NCI-H1417 (cell line): ENCODE results near the gene TFPI2.
A peak's percentile ranks its signal among the peaks of the same experiment; 100 is the strongest.

Experiments used
- DNase-seq, 3 experiments: peaks; one replicate each; lab custom pipeline; 2025; lab: John Stamatoyannopoulos, UW

TFPI2 gene

DNA sequence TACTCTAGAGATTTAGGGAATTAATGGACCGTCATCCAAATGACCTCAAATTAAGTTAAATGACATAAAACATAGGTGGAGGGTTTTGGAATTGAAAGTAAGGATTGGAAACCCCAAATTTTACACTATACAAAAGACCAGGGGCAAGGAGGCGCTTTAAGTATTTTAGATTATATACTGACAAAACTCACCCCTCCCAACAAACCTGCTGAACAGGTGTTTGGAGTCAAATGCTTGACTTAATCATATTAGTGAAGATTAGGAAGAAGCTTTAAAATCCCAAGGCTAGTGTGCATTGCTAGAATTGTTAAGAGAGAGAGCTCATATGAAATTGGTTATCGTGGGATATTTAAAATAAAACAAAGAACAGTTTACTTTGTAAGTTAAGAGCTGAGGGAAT lies 15.7 kb upstream of the TFPI2 start, which contains the start of gene GNGT1:
Gene GNGT1 (plus strand): TSS at position 301 of the 400 bp plus-strand sequence. CDS start 180 bp downstream, outside the sequence.
- DNase-seq = no peak

DNA sequence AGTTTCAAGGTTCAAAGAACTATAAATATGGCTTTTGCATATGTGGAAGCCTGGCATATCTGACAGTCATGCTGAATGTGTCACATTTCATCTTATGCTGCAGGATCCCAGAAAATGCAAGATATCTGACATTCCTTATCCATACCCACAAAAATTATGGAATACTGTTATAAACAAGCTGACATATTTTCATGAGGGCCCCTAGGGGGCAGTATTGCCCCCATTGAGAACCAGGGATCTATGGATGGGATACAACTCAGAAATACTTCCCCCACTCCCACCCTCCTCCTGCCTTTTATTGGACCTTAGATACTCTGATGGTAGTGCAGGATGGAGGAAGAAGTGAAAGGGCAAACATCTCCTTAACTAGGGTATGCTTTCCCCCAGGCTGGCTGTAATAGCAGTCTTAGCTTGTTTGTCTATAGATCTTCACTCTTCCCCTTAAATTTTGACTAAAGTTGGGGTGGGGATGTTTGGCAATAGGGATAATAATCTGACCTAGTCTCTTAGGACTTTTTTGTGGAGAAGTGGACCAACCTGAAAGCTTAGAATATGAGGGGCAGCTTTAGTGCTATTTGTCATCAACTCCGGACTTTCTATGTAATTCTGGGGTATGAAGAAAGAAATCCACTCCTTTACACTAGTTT lies 12.3 kb upstream of the TFPI2 start:
- peak; percentile 11 to 66 (median 18) for DNase-seq

DNA sequence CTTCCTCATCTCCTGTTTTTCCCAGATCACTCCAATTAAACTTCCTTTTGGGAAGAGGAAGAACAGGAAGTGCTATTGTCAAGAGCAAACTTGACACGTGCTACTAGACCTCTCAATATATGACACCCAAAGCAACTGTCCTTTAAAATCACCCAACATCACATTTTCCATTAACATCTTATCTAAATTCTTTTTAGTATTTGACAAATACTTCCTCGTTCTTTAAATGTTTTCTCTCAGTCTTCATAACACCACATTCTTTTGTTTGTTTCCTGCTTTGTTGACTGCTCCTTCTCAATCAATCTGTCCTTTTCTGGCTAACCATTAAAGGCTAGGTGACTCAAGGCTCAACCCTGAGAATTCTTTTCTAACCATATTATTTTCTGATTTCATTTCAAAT lies 7.1 kb upstream of the TFPI2 start:
- no peak for DNase-seq

- DNase-seq = no peak
Observed at GRCh38 chr7:93895859-93896600, 5.5 kb upstream of the TFPI2 start.

DNA sequence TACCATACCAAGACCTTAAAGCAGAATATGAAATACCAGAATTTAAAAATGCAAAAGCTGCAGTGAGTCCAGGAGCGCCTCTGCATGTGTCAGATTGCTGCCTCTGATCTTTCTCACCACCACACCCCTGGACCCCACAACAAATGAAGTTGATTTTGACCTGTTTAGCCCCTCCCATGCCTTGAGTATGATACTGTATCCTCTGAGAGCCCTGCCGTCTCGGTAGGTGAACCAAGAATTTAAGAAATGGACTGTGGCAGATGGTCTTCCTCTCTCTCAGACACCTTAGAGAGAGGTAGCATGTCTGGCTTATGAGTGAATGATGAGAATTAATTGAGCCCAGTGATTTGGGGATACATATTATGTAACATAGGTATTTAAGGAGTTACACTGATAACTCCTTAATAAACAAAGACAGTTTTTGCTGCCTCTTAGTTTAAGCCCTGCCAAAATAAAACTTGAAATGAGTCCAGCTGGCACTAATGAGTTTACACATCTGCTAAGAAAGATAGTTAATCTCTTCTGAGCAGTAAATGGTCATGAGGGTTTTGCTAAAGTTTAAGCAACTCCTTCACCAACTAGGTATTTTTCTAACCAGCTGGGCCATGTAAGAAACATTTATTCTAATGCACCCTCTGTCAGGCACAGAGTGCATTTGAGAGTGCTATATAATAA lies 4.5 kb upstream of the TFPI2 start:
- DNase-seq = no peak

- no peak for DNase-seq
Observed at GRCh38 chr7:93894426-93894825, 3.9 kb upstream of the TFPI2 start.

DNA sequence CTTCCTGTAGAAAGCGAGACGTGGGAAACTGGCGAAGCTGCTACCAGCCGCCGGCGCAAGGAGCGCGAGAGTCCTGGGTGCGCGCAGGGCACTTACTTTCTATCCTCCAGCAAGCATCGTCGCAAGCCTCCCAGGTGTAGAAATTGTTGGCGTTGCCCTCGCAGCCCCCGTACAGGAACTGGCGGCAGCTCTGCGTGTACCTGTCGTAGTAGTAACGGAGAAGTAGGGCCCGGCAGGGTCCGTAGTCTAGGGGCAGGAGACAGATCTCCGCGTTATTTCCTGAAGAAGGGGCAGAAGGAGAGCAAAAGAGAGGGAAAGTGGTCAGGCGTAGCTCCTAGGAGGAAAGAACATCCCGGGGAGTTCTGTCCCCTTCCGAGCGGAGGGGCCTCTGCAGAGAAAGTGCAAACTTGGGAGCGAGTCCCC lies 501 bp downstream of the TFPI2 start:
- DNase-seq = peak in 2 of 3 experiments; percentile 34 to 43

DNA sequence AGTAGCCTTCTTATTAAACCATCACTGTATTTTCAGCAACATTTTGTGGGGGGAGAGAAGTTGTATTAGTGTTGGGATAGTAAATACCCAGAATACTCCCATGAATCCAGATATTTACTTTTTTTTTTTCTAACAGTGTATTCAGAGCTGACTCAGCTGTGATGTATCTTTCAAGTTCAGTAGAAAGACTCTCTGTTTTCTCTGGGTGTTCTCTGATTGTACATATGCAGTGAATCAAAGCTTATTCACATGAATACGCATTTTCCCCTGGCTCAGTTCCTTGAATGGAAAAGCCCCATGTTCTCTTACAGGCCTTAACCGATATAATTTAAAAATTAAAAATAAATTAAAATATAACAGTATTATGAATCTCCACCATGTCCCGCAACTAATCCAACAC lies 1.3 kb downstream of the TFPI2 start:
- DNase-seq = no peak

DNA sequence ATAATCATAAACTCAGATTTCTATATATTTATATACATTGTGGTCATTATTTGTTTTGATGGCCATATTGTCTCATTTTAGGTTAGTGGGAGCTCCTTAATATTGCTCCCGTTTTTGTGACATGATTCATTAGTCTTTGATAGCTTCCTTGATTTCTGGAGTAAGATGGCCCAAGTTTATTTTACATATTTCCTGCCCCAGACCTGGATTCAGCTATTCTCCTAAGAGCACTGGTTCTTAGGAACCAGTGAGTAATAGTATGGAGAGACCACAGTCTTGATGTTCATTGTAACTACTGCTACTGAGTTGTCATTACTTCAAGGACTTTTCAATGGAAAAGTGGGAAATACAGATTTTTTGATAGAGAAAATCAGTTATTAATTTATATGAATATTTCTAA lies 6.0 kb downstream of the TFPI2 start:
- DNase-seq = no peak

DNA sequence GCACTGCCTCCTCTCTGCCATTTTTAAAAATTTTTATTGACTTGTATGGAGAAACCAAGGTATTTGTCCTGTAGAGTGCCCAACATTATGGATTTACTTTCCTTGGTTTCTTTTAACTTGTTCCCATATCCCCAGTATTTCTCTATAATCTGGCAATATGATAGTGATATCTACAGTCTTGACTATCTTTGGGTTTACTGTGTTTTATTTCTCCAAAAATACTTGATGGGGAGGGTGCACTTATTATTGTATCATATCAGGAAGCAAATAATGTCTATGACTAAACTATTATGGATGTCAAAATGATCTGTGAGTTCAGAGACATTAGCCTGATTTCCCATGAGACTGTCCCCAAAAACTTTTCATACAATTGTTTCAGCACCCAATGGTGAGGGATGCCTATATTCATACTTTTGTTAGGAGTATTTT lies 6.6 kb downstream of the TFPI2 start:
- DNase-seq = no peak

DNA sequence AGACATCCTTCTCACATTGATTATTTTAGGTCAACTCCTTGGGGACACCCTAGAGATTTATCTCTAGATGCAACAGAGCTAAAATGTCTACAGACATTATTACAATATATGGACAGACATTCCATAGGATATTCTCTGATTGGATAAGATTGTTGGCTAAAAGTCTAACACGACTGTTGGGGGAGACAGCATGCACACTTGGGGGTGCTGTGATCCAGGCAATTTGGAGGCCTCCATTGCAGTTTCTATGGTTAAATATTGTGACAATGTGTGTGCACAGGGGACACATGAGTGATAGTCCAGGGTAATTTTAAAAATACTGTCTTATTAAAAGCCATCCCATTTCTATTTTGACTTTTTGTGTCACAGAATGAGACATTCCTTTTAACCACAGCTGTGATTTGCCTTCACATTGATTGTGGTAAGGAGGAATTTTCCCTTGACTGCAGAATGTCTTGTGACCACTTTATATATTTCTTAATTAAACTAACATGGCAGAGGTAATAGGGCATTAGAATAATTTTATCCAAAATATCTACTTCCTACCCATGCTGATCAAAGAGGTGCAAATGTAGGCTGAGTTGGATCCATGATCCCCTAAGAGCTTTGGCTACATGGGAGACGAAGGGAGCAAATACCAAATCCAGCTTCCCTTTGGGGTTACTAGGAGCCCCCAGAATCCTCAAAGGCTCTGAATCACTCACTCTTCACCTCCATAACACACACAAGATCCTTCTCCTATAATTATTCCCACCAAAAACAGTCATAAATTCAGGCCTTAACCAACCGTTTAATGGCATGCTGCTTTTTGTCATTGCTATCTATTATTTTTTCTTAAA lies 7.3 kb downstream of the TFPI2 start:
- no peak for DNase-seq

- no peak for DNase-seq
Observed at GRCh38 chr7:93882468-93882867, 8.1 kb downstream of the TFPI2 start.

- no peak for DNase-seq
Observed at GRCh38 chr7:93879356-93879755, 11.2 kb downstream of the TFPI2 start.

DNA sequence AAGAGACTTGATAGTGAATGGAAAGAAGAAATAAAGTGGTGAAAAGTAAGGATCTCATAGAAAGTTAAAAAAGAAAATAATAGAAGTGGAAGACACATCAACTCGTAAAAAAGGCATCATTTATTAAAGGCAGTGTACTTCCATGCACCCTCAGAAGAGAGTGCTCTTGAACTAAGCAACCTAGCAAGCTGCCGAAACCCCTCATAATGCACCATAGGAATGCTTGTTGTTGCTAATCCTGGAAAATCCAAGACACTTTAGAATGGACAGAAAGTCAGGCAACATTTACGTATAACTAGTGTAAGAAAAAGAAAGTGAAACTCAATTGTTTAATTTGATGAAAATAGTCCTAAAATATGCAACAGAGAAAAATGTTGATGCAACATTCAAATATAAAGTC lies 12.8 kb downstream of the TFPI2 start:
- DNase-seq = no peak

DNA sequence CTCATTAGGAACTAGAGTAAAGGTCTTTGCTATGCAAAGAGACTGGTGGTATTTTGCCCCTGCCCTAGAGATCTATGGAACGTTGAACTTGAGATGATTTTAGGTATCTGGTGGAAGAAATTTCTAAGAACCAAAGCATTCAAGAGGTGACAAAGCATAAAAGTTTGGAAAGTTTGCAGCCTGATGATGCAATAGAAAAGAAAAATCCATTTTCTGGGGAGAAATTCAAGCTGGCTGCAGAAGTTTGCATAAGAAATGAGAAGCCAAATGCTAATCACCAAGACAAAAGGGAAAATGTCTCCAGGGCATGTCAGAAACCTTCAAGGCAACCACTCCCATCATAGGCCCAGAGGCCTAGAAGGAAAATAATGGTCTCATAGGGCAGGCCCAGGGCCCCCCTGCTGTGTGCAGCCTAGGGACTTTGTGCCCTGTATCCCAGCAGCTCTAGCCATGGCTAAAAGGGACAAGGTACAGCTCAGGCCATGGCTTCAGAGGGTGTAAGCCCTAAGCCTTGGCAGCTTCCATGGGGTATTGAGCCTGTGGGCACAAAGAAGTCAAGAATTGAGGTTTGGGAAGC lies 16.5 kb downstream of the TFPI2 start:
- DNase-seq = no peak

DNA sequence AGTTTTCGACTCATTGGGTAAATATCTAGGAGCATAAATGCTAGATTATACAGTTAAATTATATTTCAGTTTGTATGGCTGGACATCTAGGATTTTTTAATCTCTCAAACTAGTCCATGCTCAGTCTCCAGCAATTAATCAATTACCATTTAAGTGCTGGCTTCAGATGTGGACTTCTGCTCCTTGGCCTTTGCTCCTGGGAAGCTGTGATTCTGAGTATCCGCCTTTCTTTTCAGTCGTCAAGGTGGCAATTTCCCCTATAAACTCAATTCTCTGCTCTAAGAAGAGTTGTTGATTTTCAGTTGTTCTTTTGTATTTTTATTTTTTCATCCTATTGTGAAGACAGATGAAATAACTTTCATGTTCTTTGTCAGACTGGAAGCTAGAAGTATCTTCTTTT lies 23.7 kb downstream of the TFPI2 start:
- no peak for DNase-seq

- DNase-seq = no peak
Observed at GRCh38 chr7:93862651-93863050, 27.9 kb downstream of the TFPI2 start.

- DNase-seq = no peak
Observed at GRCh38 chr7:93861325-93861949, 29.1 kb downstream of the TFPI2 start.

DNA sequence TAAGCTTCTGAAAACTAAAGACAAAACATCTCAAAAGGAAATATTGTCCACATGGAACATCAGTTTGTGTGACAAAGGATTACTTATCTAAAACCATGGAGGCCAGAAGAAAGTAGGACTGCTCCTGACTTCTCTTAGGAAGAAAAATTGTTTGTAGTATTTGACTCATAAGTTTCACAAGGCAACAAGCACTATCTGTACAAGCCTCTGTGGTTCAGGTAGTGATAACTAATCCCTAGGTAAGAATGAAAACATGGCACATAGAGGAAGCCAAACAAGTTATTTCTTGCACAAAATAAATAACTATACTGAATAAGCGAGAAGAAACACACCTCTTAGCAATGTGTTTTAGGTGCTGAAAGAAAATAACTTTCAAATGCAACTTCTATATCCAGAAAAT lies 30.3 kb downstream of the TFPI2 start:
- DNase-seq = no peak

- no peak for DNase-seq
Observed at GRCh38 chr7:93858857-93859256, 31.7 kb downstream of the TFPI2 start.

GRCh38 chr7:93856323-93856722 lies 34.2 kb downstream of the TFPI2 start:
- no peak for DNase-seq
